SK-MEL-5 (cell line): ENCODE results near the gene PIEZO1. TPM values are rescaled to one million over a fixed set of nuclear protein-coding genes. Genes with fewer than 3 reads are reported as not detected.

Experiments
- DNase-seq: peaks from one replicate; pipeline ENCODE4 v3.0.0-alpha.2; 2016; ENCODE audit warnings: low read depth, low spot score
- in situ Hi-C: cut with HindIII; loops from 2 replicates; pipeline ENCODE4 v1.10.0; 2016; ENCODE audit warnings: low sequenced_read_pairs, high pct_unique_total_duplicates, low pct_unique_long_range_greater_than_20kb
- total RNA-seq: library from RNA; depleted of rRNA; stranded (reverse); fragments of >200 nt; shearing (Covaris generic); gene quantifications from 2 replicates; pipeline ENCODE4 v1.2.3, GENCODE V29; 2014

Gene PIEZO1
- total RNA-seq, 1 experiment from 2014 or later: 44.1 TPM

DNA sequence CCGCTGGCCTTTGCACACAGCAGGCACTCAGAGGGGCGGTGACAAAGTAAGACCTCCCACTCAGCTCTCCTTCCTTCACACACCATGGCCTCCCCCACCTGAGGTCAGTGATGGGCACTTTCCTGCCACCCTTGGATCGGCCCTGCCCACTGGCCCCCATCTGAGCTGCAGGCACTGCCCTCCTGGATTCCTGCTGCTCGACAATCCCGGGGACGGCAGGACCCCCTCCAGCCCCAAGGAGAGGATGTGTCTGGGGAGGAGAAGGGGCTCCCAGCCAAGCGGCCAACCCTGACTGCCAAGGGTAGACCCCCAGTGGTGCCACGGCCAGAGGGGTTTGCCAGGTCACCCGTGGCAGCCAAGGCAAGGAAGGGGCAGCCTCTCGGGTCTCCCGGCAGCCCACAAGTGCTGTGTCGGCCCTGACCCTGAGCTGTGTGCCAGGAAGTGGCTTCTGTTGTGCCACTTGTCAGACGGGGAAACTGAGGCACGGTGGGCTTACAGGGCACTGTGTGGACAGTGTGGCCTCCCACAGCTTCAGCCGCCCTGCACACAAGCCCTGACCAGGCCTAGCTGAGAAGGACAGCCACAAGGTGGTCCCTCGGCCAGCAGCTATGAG lies 22.7 kb downstream of the PIEZO1 start:
- in situ Hi-C loops: no loop called here
- DNase-seq: no peak

DNA sequence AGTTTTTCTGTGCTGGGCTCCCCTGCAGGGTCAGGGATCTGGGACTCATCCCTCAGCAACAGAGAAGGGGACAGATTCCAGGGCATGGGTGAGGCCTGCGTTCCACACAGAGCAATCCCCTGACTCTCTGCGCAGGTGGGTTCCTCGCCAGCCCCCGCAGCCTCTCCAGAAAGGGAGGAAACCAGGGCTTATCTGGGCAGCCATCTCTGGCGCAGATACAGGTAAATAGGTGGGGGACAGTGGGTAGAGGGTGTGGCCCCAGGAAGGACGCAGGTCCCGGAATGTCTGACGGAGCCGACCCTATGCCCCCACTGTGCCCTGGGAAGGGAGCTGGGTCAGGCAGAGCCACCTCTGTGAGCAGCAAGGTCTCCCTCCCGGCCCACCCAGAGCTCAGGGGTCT lies 23.2 kb downstream of the PIEZO1 start:
- in situ Hi-C loops: no loop called here
- DNase-seq: no peak

DNA sequence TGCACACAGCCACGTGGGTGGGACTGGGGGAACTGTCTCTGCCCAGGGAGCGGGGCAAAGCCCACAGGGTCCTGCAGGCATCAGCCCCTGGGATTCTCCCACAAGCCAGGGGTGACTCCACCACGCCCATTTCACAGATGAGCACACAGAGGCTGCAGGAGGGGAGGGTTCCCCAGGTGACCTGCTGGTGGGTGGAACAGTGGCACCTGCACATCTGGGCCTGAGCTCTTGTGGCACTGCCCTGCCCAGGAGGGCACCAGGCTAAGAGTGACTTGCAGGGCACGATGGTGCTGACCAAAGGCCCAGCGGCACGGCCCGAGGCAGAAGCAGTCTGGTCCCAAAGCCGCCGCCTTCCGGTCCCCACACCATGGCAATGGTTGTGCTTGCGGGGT lies 23.9 kb downstream of the PIEZO1 start:
- in situ Hi-C loops: no loop called here
- DNase-seq: no peak

DNA sequence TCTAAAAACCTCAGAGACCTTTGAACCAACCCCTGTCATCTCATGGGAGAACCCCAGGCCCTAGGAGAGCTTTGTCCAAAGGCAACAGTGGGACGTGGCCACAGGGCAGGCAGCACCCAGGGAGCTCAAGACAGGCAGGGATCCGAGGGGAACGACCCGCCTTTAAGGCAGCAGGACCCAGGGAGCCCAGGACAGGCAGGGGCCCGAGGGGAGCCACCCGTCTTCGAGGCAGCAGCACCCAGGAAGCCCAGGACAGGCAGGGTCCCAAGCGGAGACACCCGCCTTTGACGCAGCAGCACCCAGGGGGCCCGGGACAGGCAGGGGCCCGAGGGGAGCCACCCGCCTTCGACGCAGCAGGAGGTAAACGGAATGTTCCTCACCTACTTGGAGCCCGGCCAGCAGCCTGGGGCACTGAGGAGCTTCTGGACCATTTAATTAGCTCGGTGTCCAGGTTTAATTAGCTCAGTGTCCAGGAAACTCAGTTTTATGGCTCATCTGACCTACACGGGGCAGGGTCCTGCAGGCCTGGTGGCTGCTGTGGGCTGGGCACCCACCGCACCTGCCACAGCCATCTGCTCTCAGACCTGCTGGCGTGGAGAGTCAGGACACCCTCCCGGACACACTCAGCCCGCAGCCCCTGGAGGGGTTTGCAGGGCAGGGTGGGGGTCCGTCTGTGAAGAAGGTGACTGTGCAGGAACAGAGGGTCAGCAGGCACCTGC lies 24.4 kb downstream of the PIEZO1 start:
- no peak for DNase-seq
- in situ Hi-C loops: no loop called here

DNA sequence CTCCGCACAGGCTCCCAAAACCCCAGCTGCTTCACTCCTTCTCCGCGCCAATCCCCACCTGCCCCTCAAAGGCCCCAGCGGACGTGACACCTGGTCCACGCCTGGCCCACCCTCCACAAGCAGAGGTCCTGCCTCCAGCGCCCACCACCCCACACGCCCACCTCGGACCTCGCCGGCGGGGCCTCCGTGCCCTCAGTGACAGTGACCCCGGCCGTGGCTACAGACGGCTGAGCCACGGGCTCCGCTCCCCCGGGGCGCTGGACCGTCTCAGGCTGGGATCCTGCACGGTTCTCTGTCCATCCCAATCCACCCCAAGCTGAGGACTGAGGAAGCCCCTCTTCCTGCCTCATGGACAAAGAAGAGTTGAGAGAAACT lies 25.1 kb downstream of the PIEZO1 start:
- no peak for DNase-seq
- in situ Hi-C loops: no loop called here

DNA sequence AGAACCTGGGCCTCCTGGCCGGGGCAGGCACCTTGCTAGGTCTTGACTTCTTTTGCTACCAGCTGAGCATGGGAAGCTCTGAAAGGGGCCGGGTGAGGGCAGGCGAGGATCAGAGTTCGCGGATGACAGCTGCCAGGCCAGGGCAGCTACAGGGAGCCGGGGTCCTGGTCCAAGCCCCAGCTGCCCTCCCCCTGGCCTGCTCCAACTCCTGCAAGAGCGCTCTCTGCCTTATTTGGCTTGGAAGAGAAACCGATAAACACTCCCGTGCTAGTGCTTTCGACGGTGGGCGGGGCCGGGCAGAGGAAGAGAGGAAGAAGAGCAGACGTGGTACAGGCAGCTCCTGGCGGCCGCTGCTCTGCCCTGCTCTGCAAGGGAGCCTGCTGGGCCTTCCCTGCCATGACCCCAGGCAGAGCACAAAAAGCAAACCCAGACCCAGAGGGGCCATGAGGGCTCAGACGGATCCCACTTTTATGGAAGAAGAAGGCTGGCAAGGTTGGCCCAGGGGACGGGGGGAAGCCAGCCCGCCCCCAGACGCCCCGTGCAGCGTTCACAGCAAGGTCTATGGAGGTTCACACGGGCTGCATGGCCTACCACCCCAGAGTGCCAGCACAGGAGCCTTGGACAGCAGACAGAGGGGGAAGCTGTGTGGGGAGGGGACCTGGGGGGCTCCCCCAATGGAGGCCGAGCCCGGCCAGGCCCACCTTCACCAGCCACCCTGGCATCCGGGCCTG lies 25.6 kb downstream of the PIEZO1 start:
- no peak for DNase-seq

DNA sequence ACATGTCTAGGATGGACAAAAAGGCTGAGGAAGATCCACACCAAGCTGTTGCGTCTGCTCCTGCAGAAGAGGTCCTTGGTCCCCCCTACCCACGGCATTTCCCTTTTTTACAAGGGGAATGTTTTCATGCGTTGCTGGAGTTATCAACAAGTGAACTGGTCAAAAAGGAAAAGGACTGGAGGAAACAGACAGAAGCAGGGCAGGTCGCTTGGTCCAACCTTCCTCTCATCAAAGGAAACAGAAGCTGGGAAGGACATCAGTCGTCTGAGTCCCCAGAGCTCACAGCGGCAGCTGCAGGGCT lies 26.1 kb downstream of the PIEZO1 start:
- in situ Hi-C loops: no loop called here
- no peak for DNase-seq

More for the DNA sequence above, 25.6 kb downstream of the PIEZO1 start:
- in situ Hi-C loops: no loop called here

DNA sequence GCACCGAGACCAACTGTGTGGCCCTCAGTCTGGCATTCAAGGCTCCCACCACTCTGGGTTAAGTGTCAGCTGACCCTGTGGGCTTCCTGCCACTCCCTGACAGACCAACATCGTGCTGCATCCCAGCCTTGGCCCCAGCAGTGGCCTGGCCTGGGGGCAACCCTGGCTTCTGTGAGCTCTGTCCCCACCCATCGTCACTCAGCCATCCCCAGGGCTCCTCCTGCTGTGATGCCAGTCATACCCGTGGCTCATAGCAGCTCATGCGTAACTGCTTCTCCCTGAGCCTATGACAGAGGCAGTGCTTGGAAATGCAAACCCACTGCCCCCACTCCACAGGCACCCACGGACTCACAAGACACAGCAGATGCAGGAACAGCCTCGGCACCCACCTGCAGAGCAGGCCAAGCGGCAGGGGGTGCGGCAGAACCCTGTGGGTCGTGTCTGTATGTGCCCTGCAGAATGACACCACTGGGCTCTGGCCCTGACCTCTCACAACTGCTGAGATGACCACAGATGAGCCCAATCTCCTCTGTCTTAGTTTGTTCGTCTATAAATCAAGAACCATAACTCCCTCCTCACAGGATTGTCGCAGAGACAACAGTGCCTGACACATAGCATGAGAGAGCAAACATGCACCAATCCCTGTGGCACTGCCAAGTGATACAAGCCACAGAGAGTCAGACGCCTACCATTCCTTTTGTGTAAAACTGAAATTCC lies 26.6 kb downstream of the PIEZO1 start:
- in situ Hi-C loops: no loop called here
- DNase-seq: no peak

DNA sequence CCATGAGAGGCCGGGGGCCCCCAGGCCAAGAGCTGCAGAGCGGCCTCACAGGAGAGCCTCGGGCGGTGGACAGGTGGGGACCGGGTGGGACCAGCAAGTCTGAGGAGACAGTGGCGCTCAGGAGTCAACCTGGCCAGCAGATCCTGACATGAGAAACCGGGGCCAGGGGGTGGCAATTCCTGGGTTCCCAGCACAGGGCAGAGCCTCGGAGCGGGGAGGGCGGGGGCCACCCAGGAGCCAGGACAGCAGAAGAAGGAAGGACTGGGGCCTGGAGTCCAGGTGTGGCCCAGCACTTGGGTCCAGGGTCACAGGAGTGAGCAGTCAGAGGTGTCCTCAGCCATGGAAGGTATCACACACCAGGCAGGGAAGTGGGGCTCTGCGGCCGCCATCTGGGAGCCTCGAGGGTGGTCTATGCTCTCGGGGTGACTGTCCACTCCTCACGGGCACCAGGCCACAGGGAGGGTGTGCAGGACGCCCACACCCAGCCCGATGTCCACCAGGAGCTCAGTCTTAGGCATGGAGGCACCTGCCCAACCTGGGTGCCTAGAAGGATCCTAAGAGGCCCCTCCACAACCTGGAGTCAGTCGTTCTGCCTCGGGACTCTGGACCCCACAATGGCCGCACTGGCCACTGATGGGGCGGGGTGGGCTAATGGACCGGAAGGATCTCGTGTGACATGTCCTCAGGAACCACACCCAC lies 29.1 kb downstream of the PIEZO1 start:
- DNase-seq: no peak

DNA sequence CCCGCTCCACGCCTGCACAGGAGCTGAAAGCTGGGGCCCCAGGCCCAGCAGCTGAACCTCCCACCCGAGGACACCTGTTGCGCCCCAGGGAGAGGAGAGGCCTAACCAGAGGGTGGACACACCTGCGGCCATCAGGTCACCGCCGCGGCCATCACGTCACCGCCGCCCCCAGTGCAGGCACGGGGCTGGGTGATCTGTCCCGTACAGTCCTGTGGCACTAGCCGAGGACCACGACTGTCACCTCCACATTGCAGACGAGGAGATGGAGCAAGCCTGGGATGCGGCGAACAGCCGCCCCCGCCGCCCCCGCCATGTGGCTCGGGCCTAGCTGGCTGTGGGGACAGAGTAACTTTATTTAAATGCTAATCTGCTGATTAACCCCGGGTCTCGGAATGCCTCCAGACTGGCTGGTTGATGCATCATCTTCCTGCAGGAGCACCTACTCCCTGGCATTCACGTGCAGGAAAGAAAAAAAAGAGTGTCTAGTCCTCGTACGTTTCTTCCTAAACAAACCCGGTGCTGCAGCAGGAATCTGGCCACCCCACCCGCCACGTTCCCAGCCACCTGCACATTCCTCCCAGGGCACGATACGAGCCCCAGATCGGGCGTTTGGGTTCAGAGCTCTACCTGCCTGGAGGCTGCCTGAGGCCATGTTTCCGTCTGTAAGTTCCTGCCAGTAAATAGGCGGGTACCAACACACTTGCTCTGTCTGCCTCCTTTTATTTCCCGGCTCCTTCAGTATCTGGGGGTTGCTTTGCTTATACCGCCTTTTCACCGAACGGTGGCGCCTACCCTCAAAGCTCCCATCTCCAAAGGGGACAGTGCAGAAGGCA lies 29.9 kb downstream of the PIEZO1 start:
- peak; percentile 51 for DNase-seq
- in situ Hi-C loops: no loop called here

More for the DNA sequence above, 29.1 kb downstream of the PIEZO1 start:
- in situ Hi-C loops: no loop called here

DNA sequence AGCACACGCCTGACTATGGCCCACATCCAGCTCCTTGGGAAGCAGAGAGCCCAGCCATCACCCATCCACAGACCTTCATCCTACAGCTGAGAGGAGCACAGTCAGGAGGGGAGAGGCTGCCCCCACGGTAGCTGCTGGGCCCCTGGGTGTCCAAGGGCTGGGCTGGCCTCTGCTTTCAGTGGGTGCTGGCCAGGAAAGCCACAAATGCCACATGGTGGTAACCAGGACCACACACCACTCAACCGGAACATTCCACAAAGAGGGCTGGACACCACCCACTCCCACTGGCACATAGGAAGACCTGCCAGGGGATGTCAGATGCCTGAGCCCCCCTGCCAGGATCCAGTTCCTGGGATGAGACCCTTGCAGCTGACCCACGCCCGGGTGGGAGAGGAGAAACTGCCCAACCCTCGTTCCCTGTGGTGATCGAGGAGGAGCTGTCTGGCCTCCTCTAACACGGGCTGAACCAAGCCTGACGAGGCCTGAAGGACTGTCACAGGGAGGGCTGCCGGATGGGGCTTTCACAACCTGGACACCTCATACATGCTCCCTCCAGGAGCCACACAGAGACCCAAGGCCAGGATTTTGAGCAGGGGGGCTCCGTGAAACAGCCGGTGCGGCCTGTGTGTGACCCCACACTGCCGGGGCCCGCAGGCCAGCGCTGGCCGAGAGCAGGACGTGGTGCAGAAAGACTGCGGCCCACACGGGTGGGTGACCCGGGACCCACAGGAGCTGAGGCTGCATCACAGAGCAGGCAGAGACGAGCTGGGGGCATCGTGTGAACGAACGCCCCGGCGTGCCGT lies 30.7 kb downstream of the PIEZO1 start:
- DNase-seq: no peak
- in situ Hi-C loops: no loop called here

DNA sequence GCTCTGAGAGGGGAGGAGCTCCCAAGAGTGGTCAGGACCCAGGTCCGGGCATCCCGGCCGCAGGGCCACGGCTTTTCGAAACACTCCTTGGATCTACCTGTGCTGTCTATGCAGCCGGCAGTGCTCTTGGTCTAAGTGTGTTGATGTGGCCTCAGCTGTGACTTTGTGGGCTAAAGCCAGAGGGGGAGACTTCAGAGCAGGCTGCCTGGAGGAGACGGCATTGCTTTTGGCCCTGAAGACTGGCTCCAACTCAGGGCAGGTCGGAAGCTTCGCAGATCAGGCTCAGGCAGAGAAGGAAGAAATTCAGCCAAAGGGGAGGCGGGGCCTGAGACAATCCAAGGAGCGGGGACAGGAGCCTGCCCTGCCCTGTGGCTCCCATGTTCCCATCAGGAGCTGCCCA lies 31.4 kb downstream of the PIEZO1 start:
- DNase-seq: no peak
- in situ Hi-C loops: no loop called here

DNA sequence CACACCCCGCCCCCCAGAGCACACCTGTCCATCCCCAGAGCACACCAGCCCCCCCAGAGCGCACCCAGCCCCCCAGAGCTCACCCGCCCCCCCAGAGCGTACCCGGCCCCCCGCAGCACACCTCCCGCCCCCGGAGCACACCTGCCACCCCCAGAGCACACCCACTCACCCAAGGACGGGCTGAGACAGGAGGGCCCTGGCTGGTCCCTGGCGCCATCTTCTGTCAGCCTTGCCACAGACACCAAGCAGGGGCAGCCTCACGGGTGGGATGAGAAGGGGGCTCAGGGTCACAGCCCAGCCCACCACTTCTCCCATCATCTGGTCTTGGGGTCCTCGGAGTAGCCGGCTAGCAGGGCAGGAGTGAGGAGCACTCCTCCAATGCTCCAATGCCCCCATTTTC lies 31.8 kb downstream of the PIEZO1 start:
- no peak for DNase-seq
- in situ Hi-C loops: no loop called here

DNA sequence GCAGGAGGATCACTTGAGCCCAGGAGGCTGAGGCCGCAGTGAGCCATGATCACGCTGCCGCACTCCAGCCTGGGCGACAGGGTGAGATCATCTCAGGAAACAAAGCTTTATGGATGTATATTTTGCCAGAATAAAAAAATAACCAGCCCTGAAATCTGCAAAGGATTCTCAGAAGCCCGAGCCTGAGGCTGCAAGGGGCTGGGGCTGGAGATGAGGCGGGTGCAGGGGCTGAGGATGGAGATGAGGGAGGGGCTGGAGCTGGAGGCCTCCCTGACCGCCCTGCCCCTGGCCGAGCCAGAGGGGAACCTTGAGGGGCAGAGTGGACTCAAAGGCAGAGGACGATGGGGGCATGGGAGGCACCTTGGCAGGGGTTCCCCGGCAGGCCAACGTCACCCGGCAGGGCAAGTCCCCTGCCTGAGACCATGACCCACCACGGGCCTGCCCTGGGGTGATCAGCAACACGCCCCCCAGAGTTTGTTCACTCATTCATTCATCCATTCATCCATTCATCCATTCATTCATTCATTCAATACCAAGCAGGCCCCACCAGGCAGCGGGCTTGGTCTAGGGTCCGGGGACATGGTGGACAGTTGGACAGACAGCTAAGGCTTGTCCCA lies 32.5 kb downstream of the PIEZO1 start:
- no peak for DNase-seq
- in situ Hi-C loops: no loop called here

DNA sequence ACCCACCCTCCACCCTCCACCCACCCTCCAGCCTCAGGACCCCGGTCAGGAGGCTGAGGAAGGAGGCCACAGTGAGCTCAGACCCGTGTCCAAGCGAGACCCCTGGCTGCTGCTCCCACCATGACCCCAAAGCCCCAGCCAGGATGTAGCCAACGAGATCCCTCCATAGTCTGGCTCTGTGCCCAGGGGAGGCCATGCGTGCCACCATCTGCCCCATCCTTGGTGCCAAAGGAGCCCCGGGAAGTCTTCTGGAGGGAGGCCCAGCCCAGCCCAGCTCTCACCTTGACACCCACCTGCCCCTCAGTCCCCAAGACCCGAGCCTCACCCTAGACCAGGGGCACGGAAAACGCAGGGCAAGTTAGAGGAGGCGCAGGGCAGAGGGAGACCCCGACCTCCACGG lies 34.2 kb downstream of the PIEZO1 start:
- DNase-seq: no peak
- in situ Hi-C loops: no loop called here

DNA sequence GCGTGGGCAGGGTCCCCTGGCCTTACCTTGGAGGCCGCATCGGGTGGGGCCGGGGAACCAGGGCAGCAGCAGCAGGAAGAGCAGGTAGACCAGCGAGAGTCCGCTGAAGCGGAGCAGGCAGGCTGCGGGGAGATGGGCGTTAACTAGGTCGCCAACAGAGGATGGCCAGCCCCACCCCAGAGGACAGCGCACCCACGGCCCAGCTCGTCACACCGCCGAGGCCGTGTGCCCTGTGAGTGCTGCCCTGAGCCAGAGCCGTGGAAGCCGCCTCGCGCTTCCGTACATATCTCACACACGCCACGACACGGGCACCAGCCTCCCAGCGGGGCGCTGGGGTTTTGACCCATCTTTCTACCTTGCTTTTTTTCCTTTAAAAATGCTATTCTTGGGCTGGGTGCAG lies 35.7 kb downstream of the PIEZO1 start:
- in situ Hi-C loops: no loop called here
- DNase-seq: no peak
